Spleen (tissue), 11 donors: ENCODE results near the gene WDR91. TPM values are rescaled to one million over a fixed set of nuclear protein-coding genes. Genes with fewer than 3 reads are reported as not detected.

ENCODE experiments used
- DNase-seq: peaks from one replicate; pipeline ENCODE4 v3.0.0-alpha.2; 2020
- H3K27ac ChIP-seq, 8 donors: fragments of 200-600 bp; sonication (generic) in 7 of 8; 1 replicate in 4 of 8; 2 replicates in 4 of 8; pipeline versions ENCODE4 v1.5.0 to v1.8.0; 2016 to 2021; ENCODE audit warnings: inconsistent platforms in 4 of 8, mild to moderate bottlenecking in 4 of 8, moderate library complexity in 1 of 8
- H3K27me3 ChIP-seq, 7 donors: fragments of 200-600 bp; sonication (generic) in 6 of 7; replicated peaks in 1 of 7; 1 replicate in 4 of 7; 2 replicates in 3 of 7; pipeline versions ENCODE4 v1.5.0 to v1.8.0; 2016 to 2021; ENCODE audit warnings: inconsistent platforms in 3 of 7, mild to moderate bottlenecking in 1 of 7
- H3K36me3 ChIP-seq, 6 donors: fragments of 200-600 bp; sonication (generic) in 5 of 6; 1 replicate in 4 of 6; 2 replicates in 2 of 6; pipeline versions ENCODE4 v1.5.0 to v1.8.0; 2016 to 2021; ENCODE audit warnings: inconsistent platforms in 2 of 6
- H3K4me1 ChIP-seq, 6 donors: fragments of 200-600 bp; sonication (generic) in 5 of 6; 1 replicate in 3 of 6; 2 replicates in 3 of 6; pipeline versions ENCODE4 v1.5.0 to v1.8.0; 2016 to 2021; ENCODE audit warnings: inconsistent platforms in 3 of 6
- H3K4me3 ChIP-seq, 8 donors: fragments of 200-600 bp; sonication (generic) in 7 of 8; 1 replicate in 4 of 8; 2 replicates in 4 of 8; pipeline versions ENCODE4 v1.5.0 to v1.8.0; 2016 to 2021; ENCODE audit warnings: inconsistent platforms in 4 of 8, mild to moderate bottlenecking in 4 of 8, moderate library complexity in 2 of 8
- H3K9me3 ChIP-seq, 8 donors: fragments of 200-600 bp; sonication (generic) in 7 of 8; 1 replicate in 4 of 8; 2 replicates in 4 of 8; pipeline versions ENCODE4 v1.5.0 to v1.8.0; 2016 to 2021; ENCODE audit warnings: inconsistent platforms in 4 of 8
- CTCF ChIP-seq, 11 experiments: fragments of 200-600 bp in 7 of 11; fragments of 450-650 bp in 4 of 11; sonication (generic) in 4 of 11; IDR thresholded peaks in 8 of 11; conservative IDR thresholded peaks in 3 of 11; 1 replicate in 7 of 11; 2 replicates in 4 of 11; pipeline versions ENCODE4 v1.4.0 to v1.8.0; 2016 to 2021; ENCODE audit warnings: antibody characterized with exemption in 11 of 11, inconsistent platforms in 4 of 11, mild to moderate bottlenecking in 1 of 11
- POLR2A ChIP-seq, 3 donors: fragments of 450-650 bp; IDR thresholded peaks; one replicate each; pipeline ENCODE4 v1.5.1; 2017; ENCODE audit warnings: antibody characterized with exemption in 3 of 3, mild to moderate bottlenecking in 1 of 3
- POLR2AphosphoS5 ChIP-seq, 3 donors: sonication (generic); formaldehyde crosslinking; IDR thresholded peaks; one replicate each; pipeline ENCODE4 v1.5.1; 2017; ENCODE audit warnings: antibody characterized with exemption in 3 of 3
- WGBS, 5 donors: extraction: QIAGEN DNeasy Blood & Tissue Kit in 3 of 5; methylation state at CpG; one replicate each; pipeline versions ENCODE4 v1.1.5 to v1.1.7; 2013 to 2018; 5-methylcytosine and 5-hydroxymethylcytosine counted together
- intact Hi-C: fragments of 100-400 bp; cut with DNase I; formaldehyde crosslinking; loops from one replicate; pipeline ENCODE4 v1.15.0; 2023; ENCODE audit warnings: low total_unique reads
- polyA plus RNA-seq, 3 donors: library from polyadenylated mRNA; stranded (reverse); fragments of 200-250 nt; gene quantifications; one replicate each; pipeline ENCODE4 v1.2.1, GENCODE V29; 2013
- total RNA-seq, 7 donors: library from RNA; depleted of rRNA in 3 of 7; stranded (reverse); fragments of >200 nt in 3 of 7; fragmentation: NEBNext Ultra II Directional in 4 of 7; extraction: Animal tissue kit (Norgen Biotek cat#: 25700) in 4 of 7; gene quantifications; one replicate each; pipeline versions ENCODE4 v1.1.0 to v1.2.1, GENCODE V29; 2016 to 2021
- donor health status: healthy with polysubstance abuse.
- donor health status: DM: no; HTN: no; CAD: no; lungs with moderate emphysema.
- donor health status: DM: no; HTN: no; CAD: no.
- donor health status: Bipolar disorder and iron deficiency.
- donor health status: healthy.
- donor health status: DM: no; HTN: no; CAD: no.
- donor health status: DM: yes; HTN: yes; CAD: no.

WDR91 gene
- total and polyA plus RNA-seq, 10 donors: 6.9 to 31.3 (median 21.0) TPM

- peak overlapping the region; percentile 69 to 99 (median 96) for H3K27ac ChIP-seq
- intact Hi-C loops: no loop called here
- 33 to 66% (median 38%) methylated on average over 6 of the region's 6 CpGs for WGBS, 5 donors
These were observed 59.8 kb downstream of the WDR91 start for GRCh38 chr7:135151533-135151932.

GRCh38 chr7:135151132-135151531, 60.2 kb downstream of the WDR91 start:
- no peak for TF ChIP-seq POLR2AphosphoS5 (IDR thresholded peaks at IDR 0.05)
- TF ChIP-seq CTCF (IDR thresholded peaks at IDR 0.05 in 8 of 11, conservative IDR thresholded peaks at IDR 0.05 in 3 of 11): no peak
- no peak for TF ChIP-seq POLR2A (IDR thresholded peaks at IDR 0.05)
- H3K9me3 ChIP-seq: peaks cover 6 to 35% (median 32%) of the 10 kb centered on the region in 8 donors
- peak overlapping the region in 3 of 8 donors; percentile 52 to 77 (median 54) for H3K4me3 ChIP-seq

More at GRCh38 chr7:135151533-135151932, 59.8 kb downstream of the WDR91 start:
- no peak for DNase-seq
- H3K9me3 ChIP-seq: peaks cover 7 to 39% (median 36%) of the 10 kb centered on the region in 8 donors
- TF ChIP-seq CTCF (IDR thresholded peaks at IDR 0.05 in 8 of 11, conservative IDR thresholded peaks at IDR 0.05 in 3 of 11) (no peak), POLR2AphosphoS5 (IDR thresholded peaks at IDR 0.05) (peak in 2 of 3 donors; percentile 31 to 87), POLR2A (IDR thresholded peaks at IDR 0.05) (no peak)
- no peaks in the 10 kb centered on the region for H3K27me3 ChIP-seq
- peaks cover 0 to 41% (median 0%) of the 10 kb centered on the region in 6 donors for H3K36me3 ChIP-seq
- H3K4me1 ChIP-seq: peaks cover 34 to 79% (median 49%) of the 10 kb centered on the region in 6 donors
- H3K4me3 ChIP-seq: peak overlapping the region in 2 of 8 donors; percentile 54 to 77

GRCh38 chr7:135150072-135150782, 61.1 kb downstream of the WDR91 start:
- Histone ChIP-seq H3K27ac (peak overlapping the region; percentile 69 to 99 (median 96)), H3K4me1 (peaks cover 38 to 92% (median 60%) of the 10 kb centered on the region in 6 donors), H3K9me3 (peaks cover 3 to 26% (median 23%) of the 10 kb centered on the region in 8 donors), H3K36me3 (peaks cover 0 to 28% (median 0%) of the 10 kb centered on the region in 6 donors), H3K27me3 (no peaks in the 10 kb centered on the region), H3K4me3 (peak overlapping the region in 7 of 8 donors; percentile 10 to 77 (median 51))
- intact Hi-C loops: no loop called here
- DNase-seq: no peak
- TF ChIP-seq POLR2AphosphoS5 (IDR thresholded peaks at IDR 0.05) (peak in 1 of 3 donors; percentile 64), POLR2A (IDR thresholded peaks at IDR 0.05) (no peak), CTCF (IDR thresholded peaks at IDR 0.05 in 8 of 11, conservative IDR thresholded peaks at IDR 0.05 in 3 of 11) (no peak)
- WGBS, 5 donors: 37 to 68% (median 58%) methylated on average over 8 of the region's 8 CpGs

More at GRCh38 chr7:135151132-135151531, 60.2 kb downstream of the WDR91 start:
- no peak for DNase-seq
- peak overlapping the region; percentile 69 to 99 (median 96) for H3K27ac ChIP-seq
- H3K4me1 ChIP-seq: peaks cover 38 to 83% (median 53%) of the 10 kb centered on the region in 6 donors
- intact Hi-C loops: no loop called here
- peaks cover 0 to 37% (median 0%) of the 10 kb centered on the region in 6 donors for H3K36me3 ChIP-seq
- no peaks in the 10 kb centered on the region for H3K27me3 ChIP-seq
- WGBS, 5 donors: 50 to 74% (median 61%) methylated on average over 2 of the region's 2 CpGs
